OCI-LY7 (cell line): ENCODE results near the gene DNHD1. TPM values are rescaled to one million over a fixed set of nuclear protein-coding genes. Genes with fewer than 3 reads are reported as not detected.
A peak's percentile ranks its signal among the peaks of the same experiment; 100 is the strongest.

Experiments
- BruUV-seq: library from RNA; stranded (reverse); fragments of 400-500 nt; replicated peaks from 2 replicates; lab custom pipeline; 2021; lab: Mats Ljungman, UMichigan
- CTCF ChIA-PET: fragments of 300-600 bp; sonication (Branson Sonifier 250); formaldehyde crosslinking; loops from one replicate; lab custom pipeline; 2022; ENCODE audit warnings: antibody characterized with exemption; ENCODE audit not compliant: unreplicated experiment; lab: Charles Lee
- POLR2A ChIA-PET: fragments of 300-600 bp; sonication (Branson Sonifier 250); formaldehyde crosslinking; loops from one replicate; lab custom pipeline; 2022; ENCODE audit warnings: antibody characterized with exemption; lab: Charles Lee
- DNase-seq: peaks from one replicate; pipeline ENCODE4 v3.0.0-alpha.2; 2015; ENCODE audit warnings: low spot score
- H2AFZ ChIP-seq: fragments of 200-600 bp; sonication (generic), shearing (Covaris generic); 2 replicates; pipeline ENCODE4 v1.6.1; 2014; ENCODE audit warnings: mild to moderate bottlenecking, antibody characterized with exemption, low read length, moderate library complexity
- H3K27ac ChIP-seq: fragments of 200-600 bp; sonication (generic); 2 replicates; pipeline ENCODE4 v1.5.1; 2014; ENCODE audit warnings: mixed run types, low read depth, mild to moderate bottlenecking, moderate library complexity, low read length, inconsistent platforms; ENCODE audit not compliant: poor library complexity, severe bottlenecking
- H3K36me3 ChIP-seq: fragments of 200-600 bp; sonication (generic); 2 replicates; pipeline ENCODE4 v1.6.1; 2014; ENCODE audit warnings: mild to moderate bottlenecking, antibody characterized with exemption, low read length, moderate library complexity, mixed read lengths; ENCODE audit not compliant: insufficient read depth
- H3K4me1 ChIP-seq: fragments of 200-600 bp; sonication (generic); 2 replicates; pipeline ENCODE4 v1.5.1; 2014; ENCODE audit warnings: mild to moderate bottlenecking, low read length; ENCODE audit not compliant: insufficient read depth, poor library complexity, severe bottlenecking
- H3K4me2 ChIP-seq: fragments of 200-600 bp; sonication (generic); 2 replicates; pipeline ENCODE4 v1.6.1; 2014; ENCODE audit warnings: mild to moderate bottlenecking, low read length
- H3K4me3 ChIP-seq: fragments of 200-600 bp; sonication (generic); 2 replicates; pipeline ENCODE4 v1.5.1; 2014; ENCODE audit warnings: mild to moderate bottlenecking, low read depth, low read length; ENCODE audit not compliant: poor library complexity, severe bottlenecking
- H3K79me2 ChIP-seq: fragments of 200-600 bp; sonication (generic); 2 replicates; pipeline ENCODE4 v1.6.1; 2016; ENCODE audit warnings: low read depth, mild to moderate bottlenecking, low read length, moderate library complexity, mixed read lengths; ENCODE audit not compliant: insufficient read depth
- H3K9me2 ChIP-seq: fragments of 200-600 bp; sonication (generic); 2 replicates; pipeline ENCODE4 v1.6.1; 2016; ENCODE audit warnings: mild to moderate bottlenecking, low read length, mixed read lengths; ENCODE audit not compliant: insufficient read depth
- H3K9me3 ChIP-seq: fragments of 200-600 bp; sonication (generic); 2 replicates; pipeline ENCODE4 v1.6.1; 2014; ENCODE audit warnings: mild to moderate bottlenecking, mixed run types, low read length, mixed read lengths
- H4K20me1 ChIP-seq: fragments of 200-600 bp; sonication (generic); 2 replicates; pipeline ENCODE4 v1.6.1; 2014; ENCODE audit warnings: mild to moderate bottlenecking, antibody characterized with exemption, low read length, moderate library complexity, mixed read lengths; ENCODE audit not compliant: insufficient read depth
- EZH2phosphoT487 ChIP-seq: fragments of 200-600 bp; sonication (generic); IDR thresholded peaks from 2 replicates; pipeline ENCODE4 v1.6.1; 2018; ENCODE audit warnings: low read depth, borderline replicate concordance, mild to moderate bottlenecking, mixed run types, antibody characterized with exemption, low read length, moderate library complexity, mixed read lengths
- intact Hi-C: fragments of 100-400 bp; cut with micrococcal nuclease; formaldehyde crosslinking; loops from one replicate; pipeline ENCODE4 v1.10.0; 2022; ENCODE audit not compliant: unreplicated experiment
- total RNA-seq, 2 experiments: library from RNA; depleted of rRNA in 1 of 2; stranded (reverse); fragments of >200 nt in 1 of 2; shearing (Covaris generic) in 1 of 2; gene quantifications; 2 replicates each; pipeline ENCODE4 v1.2.3, GENCODE V29; 2014 to 2022
- TF ChIP-seq, protein P1 (sequence below): fragments of 200-600 bp; sonication (generic); conservative IDR thresholded peaks from 2 replicates; pipeline ENCODE4 v1.5.1; 2014; ENCODE audit warnings: mild to moderate bottlenecking, antibody characterized with exemption, low read length, moderate library complexity, mixed read lengths

DNHD1 gene
- total RNA-seq, 2 experiments from 2014 or later, result 24.3 to 52.7 TPM

DNA sequence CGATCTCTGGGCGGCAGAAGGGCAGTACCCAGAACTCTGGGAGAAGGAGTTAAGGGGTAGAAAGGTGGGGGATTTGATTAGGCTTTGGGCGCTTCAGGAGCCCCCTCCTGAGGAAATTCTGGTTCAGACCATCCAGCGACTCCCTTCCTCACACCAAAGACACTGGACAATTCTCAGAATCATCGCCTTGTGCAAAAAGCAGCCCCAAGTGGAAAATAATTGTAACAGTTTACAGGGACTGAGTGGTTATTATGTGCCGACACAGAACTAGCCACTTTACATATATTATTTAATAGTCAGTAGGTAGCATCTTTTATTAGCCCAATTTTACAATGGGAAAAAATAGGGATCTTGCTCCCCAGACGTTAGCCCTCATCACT lies 22.7 kb upstream of the DNHD1 start:
- POLR2A ChIA-PET, result interaction anchor here (1.0 to 2.6 kb wide), 4 partner anchors 8 to 96 kb away, joined by 3 to 13 read pairs (median 5); partner anchors contain the start of genes ARFIP2 and TIMM10B
- intact Hi-C loops, result no loop called here
- no TSS peak for BruUV-seq
- no peaks in the 10 kb centered on the region for H3K9me3 ChIP-seq
- peaks cover 25% of the 10 kb centered on the region for H3K4me1 ChIP-seq
- peak overlapping the region; percentile 5; the same call in 1 of the 2 replicates for H2AFZ ChIP-seq
- H3K9me2 ChIP-seq, result no peaks in the 10 kb centered on the region
- H3K27ac ChIP-seq, result no peak overlapping the region
- H3K4me2 ChIP-seq, result peak overlapping the region; percentile 57
- CTCF ChIA-PET, result no interaction called here
- no peak for TF ChIP-seq EZH2phosphoT487
- TF ChIP-seq, protein P1, sequence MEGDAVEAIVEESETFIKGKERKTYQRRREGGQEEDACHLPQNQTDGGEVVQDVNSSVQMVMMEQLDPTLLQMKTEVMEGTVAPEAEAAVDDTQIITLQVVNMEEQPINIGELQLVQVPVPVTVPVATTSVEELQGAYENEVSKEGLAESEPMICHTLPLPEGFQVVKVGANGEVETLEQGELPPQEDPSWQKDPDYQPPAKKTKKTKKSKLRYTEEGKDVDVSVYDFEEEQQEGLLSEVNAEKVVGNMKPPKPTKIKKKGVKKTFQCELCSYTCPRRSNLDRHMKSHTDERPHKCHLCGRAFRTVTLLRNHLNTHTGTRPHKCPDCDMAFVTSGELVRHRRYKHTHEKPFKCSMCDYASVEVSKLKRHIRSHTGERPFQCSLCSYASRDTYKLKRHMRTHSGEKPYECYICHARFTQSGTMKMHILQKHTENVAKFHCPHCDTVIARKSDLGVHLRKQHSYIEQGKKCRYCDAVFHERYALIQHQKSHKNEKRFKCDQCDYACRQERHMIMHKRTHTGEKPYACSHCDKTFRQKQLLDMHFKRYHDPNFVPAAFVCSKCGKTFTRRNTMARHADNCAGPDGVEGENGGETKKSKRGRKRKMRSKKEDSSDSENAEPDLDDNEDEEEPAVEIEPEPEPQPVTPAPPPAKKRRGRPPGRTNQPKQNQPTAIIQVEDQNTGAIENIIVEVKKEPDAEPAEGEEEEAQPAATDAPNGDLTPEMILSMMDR, result no peak
- peak overlapping the region; percentile 73 for H3K4me3 ChIP-seq
- peaks cover 28% of the 10 kb centered on the region for H3K36me3 ChIP-seq
- no peaks in the 10 kb centered on the region for H3K79me2 ChIP-seq
- DNase-seq, result no peak
- no peaks in the 10 kb centered on the region for H4K20me1 ChIP-seq

DNA sequence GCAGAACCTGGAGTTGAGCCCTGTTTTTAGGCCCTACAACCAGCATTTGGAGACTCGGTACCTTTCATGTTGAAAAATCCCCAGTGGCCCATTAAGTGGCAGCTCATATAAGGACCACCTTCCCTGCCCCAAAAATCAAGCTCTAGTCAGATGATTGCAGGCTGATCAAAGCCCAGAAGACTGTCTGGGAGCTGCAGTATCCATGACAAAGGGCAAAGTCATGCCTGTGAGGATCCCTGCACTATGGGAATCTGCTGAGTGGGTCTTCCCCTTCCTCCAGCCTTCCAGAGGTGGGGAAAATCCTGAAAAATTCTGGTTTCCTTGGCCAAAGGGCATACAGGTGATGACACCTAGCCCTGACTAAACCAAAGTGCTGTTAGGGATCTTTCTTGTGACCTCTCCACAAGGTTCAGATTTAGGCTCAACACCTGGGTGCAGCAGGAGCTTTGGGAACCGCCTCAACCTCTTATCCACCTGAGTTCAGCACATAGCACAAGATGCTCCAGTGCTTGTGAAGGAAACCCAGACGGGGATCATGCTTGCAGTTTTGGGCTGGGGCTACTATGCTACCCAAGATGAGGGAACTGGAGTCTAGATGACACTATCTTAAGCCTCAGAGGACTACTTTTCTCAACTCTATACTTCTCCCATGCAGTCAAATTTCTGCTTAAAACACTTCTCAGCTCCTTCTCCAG lies 22.1 kb upstream of the DNHD1 start:
- CTCF ChIA-PET, result no interaction called here
- H3K79me2 ChIP-seq, result peaks cover 2% of the 10 kb centered on the region; the same call in 1 of the 2 replicates
- intact Hi-C loops, result no loop called here
- peaks cover 24% of the 10 kb centered on the region for H3K4me1 ChIP-seq
- no peaks in the 10 kb centered on the region for H4K20me1 ChIP-seq
- TF ChIP-seq, protein P1, result no peak
- no peak for TF ChIP-seq EZH2phosphoT487
- no peak overlapping the region for H3K4me3 ChIP-seq
- peaks cover 28% of the 10 kb centered on the region for H3K36me3 ChIP-seq
- H3K27ac ChIP-seq, result no peak overlapping the region
- BruUV-seq, result no TSS peak
- POLR2A ChIA-PET, result interaction anchor here (0.5 to 1.4 kb wide), 5 partner anchors 19 to 97 kb away, joined by 3 to 5 read pairs (median 3); no protein-coding TSS in a partner anchor
- DNase-seq, result no peak
- no peaks in the 10 kb centered on the region for H3K9me2 ChIP-seq
- H3K9me3 ChIP-seq, result no peaks in the 10 kb centered on the region
- no peak overlapping the region for H2AFZ ChIP-seq
- no peak overlapping the region for H3K4me2 ChIP-seq

DNA sequence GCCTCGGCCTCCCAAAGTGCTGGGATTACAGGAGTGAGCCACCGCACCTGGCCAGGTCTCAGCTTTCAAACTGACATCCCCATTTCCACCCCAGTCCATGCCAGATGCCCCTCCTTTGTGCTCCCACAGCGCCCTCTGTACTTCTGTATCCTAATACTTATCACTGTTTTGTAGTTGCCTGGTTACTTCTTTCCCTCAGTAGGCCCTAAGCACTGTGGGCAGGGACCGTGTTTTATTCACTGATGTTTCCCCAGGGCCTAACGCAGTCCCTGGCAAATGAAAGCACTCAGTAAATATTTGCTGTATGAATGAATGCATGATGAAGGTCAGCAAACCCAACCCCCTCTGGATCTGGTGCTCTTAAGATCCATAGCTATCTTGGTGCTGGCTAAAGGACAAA lies 21.1 kb upstream of the DNHD1 start:
- intact Hi-C loops, result no loop called here
- no peak overlapping the region for H3K27ac ChIP-seq
- no peak for TF ChIP-seq EZH2phosphoT487
- TF ChIP-seq, protein P1, result peak; percentile 36; the same call in 1 of the 2 replicates
- POLR2A ChIA-PET, result interaction anchor here (0.6 to 1.4 kb wide), 5 partner anchors 8 to 118 kb away, joined by 3 to 7 read pairs (median 4); no protein-coding TSS in a partner anchor
- H3K4me2 ChIP-seq, result no peak overlapping the region
- H3K79me2 ChIP-seq, result peaks cover 12% of the 10 kb centered on the region; the same call in 1 of the 2 replicates
- H3K9me2 ChIP-seq, result no peaks in the 10 kb centered on the region
- H3K9me3 ChIP-seq, result no peaks in the 10 kb centered on the region
- no peak overlapping the region for H2AFZ ChIP-seq
- H4K20me1 ChIP-seq, result no peaks in the 10 kb centered on the region
- DNase-seq, result no peak
- H3K4me1 ChIP-seq, result peaks cover 31% of the 10 kb centered on the region
- BruUV-seq, result no TSS peak
- no peak overlapping the region for H3K4me3 ChIP-seq
- peaks cover 28% of the 10 kb centered on the region for H3K36me3 ChIP-seq
- CTCF ChIA-PET, result interaction anchor here (1.3 kb wide), 1 partner anchor 97 kb away, joined by 5 read pairs; no protein-coding TSS in a partner anchor
